ENCODE data around the gene EFCC1.

DNA sequence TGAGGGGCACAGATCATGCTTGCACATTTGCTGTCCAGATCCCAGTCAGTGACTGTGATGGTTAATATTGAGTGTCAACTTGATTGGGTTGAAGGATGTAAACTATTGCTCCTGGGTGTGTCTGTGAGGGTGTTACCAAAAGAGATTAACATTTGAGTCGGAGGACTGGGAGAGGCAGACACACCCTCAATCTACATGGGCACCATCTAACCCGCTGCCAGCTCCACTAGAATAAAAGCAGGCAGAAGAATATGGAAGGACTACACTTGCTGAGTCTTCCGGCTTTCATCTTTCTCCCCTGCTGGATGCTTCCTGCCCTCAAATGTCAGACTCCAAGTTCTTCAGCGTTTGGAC is 64.6 kb downstream of the EFCC1 start:
- TF ChIP-seq TCF4 (CRISPR knock-in tag; IDR thresholded peaks at IDR 0.05; ENCODE audit: borderline replicate concordance), result no peak
- TF ChIP-seq, protein P1, sequence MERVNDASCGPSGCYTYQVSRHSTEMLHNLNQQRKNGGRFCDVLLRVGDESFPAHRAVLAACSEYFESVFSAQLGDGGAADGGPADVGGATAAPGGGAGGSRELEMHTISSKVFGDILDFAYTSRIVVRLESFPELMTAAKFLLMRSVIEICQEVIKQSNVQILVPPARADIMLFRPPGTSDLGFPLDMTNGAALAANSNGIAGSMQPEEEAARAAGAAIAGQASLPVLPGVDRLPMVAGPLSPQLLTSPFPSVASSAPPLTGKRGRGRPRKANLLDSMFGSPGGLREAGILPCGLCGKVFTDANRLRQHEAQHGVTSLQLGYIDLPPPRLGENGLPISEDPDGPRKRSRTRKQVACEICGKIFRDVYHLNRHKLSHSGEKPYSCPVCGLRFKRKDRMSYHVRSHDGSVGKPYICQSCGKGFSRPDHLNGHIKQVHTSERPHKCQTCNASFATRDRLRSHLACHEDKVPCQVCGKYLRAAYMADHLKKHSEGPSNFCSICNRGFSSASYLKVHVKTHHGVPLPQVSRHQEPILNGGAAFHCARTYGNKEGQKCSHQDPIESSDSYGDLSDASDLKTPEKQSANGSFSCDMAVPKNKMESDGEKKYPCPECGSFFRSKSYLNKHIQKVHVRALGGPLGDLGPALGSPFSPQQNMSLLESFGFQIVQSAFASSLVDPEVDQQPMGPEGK (CRISPR knock-in tag; IDR thresholded peaks at IDR 0.05; ENCODE audit: borderline replicate concordance), result no peak

All from SK-N-SH treated with all-trans-retinoic acid at 6 μM for 48 hours (cell line).